Astrocyte of the cerebellum (primary cell): ENCODE results near the gene IREB2.
"Not testable (repeated sequence)": the region's sequence is repeated elsewhere in the genome, so short reads cannot be mapped to it uniquely, and the experiment has no call there.

ENCODE experiments used
- DNase-seq: peaks from one replicate; pipeline ENCODE4 v3.0.0-alpha.2; 2011; ENCODE audit warnings: low read depth
- H3K4me3 ChIP-seq: 2 replicates; pipeline ENCODE4 v1.5.1; 2011; ENCODE audit warnings: mild to moderate bottlenecking, low read depth, low read length, moderate library complexity
- in situ Hi-C: cut with HindIII; loops from 2 replicates; pipeline ENCODE4 v1.10.0; 2017; ENCODE audit warnings: low sequenced_read_pairs
- TF ChIP-seq, protein P1 (sequence below): IDR thresholded peaks from 2 replicates; pipeline ENCODE4 v1.5.1; 2012; ENCODE audit warnings: low read length, low read depth, moderate library complexity, mild to moderate bottlenecking; ENCODE audit errors: missing control alignments

Gene IREB2

DNA sequence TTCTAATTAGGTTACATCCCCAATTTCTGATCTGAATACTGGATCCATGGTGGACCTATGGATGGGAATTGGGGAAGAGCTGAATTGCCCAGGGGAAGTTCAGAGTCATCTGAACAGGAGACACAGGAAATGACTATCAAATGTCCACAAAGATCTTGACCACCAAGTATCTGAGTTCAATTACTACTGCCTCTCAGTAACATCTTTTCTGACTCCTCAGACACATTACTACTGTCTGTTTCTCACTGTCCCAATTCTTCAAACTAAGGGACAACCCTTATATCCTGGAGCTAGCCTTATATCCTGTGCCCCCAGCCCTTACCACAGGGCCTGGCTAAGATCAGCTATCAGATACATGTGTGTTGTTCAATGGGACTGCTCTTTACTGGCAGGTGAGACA lies 10.1 kb upstream of the IREB2 start:
- TF ChIP-seq, protein P1, sequence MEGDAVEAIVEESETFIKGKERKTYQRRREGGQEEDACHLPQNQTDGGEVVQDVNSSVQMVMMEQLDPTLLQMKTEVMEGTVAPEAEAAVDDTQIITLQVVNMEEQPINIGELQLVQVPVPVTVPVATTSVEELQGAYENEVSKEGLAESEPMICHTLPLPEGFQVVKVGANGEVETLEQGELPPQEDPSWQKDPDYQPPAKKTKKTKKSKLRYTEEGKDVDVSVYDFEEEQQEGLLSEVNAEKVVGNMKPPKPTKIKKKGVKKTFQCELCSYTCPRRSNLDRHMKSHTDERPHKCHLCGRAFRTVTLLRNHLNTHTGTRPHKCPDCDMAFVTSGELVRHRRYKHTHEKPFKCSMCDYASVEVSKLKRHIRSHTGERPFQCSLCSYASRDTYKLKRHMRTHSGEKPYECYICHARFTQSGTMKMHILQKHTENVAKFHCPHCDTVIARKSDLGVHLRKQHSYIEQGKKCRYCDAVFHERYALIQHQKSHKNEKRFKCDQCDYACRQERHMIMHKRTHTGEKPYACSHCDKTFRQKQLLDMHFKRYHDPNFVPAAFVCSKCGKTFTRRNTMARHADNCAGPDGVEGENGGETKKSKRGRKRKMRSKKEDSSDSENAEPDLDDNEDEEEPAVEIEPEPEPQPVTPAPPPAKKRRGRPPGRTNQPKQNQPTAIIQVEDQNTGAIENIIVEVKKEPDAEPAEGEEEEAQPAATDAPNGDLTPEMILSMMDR = no peak

DNA sequence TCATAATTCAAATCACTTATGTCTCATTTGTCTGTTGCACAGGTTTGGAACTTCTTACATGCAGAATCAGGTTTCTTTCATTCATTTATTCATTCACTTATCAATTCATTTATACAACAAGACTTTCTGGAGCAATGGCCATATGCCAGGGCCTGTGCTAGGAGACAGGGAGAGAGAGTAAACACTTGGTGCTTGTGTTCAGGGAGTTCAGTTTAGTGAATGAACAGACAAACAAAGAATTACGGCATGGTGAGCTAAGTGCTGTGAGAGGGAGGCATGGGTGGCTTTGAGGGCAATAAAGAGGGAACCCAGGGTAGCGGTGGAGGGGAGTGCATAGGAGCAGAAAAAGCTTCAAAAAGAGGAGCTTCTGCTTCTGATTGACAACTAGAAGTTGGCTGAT lies 8.5 kb upstream of the IREB2 start:
- H3K4me3 ChIP-seq = no peak overlapping the region
- in situ Hi-C loops = no loop called here
- no peak for DNase-seq
- TF ChIP-seq, protein P1 = no peak

More for the DNA sequence above, 10.1 kb upstream of the IREB2 start:
- no peak for DNase-seq
- no peak overlapping the region for H3K4me3 ChIP-seq
- in situ Hi-C loops = no loop called here

DNA sequence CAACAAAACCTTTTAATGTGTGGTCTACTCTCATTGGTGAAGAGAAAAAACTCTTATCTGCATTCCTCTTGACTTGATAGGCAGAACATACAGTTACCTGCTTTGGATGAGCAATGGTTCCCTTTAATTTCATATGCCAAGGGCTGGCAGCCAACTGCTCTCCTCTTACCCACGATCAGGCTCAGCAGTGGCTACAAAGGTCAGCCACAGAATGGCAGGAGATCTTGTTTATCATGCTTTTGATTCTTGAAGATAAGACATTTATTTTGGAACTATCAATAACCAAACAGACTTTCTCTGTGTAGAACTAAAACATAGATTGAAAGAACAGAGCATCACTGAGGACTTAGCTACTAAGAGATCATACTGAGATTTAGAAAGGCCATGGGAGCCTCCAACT lies 6.1 kb upstream of the IREB2 start:
- DNase-seq = no peak
- TF ChIP-seq, protein P1 = no peak
- H3K4me3 ChIP-seq = no peak overlapping the region
- in situ Hi-C loops = no loop called here

DNA sequence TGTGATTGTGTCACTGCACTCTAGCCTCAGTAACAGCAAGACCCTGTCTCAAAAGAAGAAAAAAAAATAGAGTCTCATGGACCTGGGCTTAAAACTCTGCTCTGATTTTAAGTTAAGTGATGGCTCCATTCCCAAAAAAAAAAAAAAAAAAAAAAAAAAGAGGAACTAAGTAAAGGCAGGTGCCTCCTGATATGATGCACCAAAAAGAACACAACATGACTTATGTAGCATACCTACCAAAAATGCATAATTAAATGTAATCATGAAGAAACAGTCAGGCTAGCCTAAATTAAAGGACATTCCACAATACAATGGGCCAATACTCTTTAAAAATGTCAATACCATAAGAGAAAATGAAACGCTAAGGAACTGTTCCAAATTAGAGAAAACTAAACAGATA lies 5.4 kb upstream of the IREB2 start:
- in situ Hi-C loops = no loop called here
- no peak for DNase-seq
- H3K4me3 ChIP-seq = no peak overlapping the region
- TF ChIP-seq, protein P1 = no peak

DNA sequence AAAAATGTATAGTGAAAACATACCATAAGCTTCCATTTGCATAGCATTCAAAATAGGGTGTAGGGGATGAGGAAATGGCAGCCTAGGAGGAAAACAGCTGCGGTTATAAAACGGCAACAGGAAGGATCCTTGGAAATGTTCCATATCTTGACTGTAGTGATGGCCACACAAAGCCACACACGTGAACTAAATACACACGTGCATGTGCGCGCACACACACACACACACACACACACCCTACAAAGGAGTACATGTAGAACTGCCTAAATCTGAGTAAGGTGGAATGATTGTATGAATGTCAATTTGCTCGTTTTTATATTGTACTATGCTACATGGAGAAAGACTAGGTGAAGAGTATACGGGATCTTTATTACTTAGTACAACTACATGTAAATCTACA lies 3.9 kb upstream of the IREB2 start:
- DNase-seq = no peak
- TF ChIP-seq, protein P1 = no peak
- in situ Hi-C loops = no loop called here
- no peak overlapping the region for H3K4me3 ChIP-seq

DNA sequence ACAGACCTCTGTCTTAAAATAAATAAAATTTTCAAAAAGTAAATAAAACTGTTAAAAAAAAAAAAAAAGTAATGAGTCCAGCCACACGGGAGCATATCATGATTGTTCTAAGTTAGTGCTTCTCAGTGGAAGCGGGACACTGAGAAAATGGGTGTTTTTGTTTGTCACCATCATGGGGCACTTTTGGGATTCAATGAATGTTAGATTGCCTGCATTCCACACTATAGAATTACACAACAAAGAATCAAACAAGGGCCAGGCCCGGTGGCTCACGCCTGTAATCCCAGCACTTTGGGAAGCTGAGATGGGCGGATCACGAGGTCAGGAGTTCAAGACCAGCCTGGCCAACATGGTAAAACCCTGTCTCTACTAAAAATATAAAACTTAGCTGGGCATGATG lies 3.3 kb upstream of the IREB2 start:
- in situ Hi-C loops, H3K4me3 ChIP-seq, DNase-seq: not testable (repeated sequence)

DNA sequence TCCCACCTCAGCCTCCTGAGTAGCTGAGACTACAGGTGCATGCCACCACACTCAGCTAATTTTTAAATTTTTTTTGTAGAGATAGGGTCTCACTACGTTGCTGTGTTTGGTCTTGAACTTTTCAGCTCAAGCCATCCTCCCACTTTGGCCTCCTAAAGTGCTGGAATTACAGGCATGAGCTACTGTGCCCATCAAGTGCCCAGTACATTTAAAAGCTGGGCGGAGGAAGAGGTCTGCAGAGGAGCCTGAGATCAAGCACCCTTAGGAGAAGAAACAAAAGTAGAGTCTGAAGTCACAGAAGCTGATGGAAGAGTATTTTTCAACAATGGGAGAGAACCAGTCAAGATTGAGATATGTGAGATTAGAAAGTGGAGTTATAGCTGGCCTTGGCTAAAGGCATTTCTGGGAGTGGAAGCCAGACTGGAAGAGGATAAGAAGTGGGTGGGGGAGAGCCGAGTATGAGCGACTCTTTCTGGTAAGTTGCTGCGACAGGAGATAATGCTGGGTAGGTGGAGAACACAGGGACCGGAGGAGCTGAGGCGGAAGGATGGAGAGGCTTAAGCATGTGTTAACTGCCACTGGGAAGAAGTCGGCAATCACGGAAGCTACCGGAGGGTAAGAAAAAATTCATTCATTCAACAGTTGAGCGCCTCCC lies 782 bp upstream of the IREB2 start:
- no peak for DNase-seq
- H3K4me3 ChIP-seq = peak overlapping the region; percentile 91
- in situ Hi-C loops = no loop called here
- TF ChIP-seq, protein P1 = no peak
